GM12891 (cell line): Measurements from ENCODE around the gene TMPRSS13.

Experiments used
- POLR2A ChIP-seq: IDR thresholded peaks from 2 replicates; pipeline ENCODE4 v1.6.1; 2011; ENCODE audit warnings: low read depth, low read length, control low read depth
- POLR2AphosphoS5 ChIP-seq: IDR thresholded peaks from 2 replicates; pipeline ENCODE4 v1.6.1; 2011; ENCODE audit warnings: low read depth, low read length, control low read depth
- TAF1 ChIP-seq: IDR thresholded peaks from 2 replicates; pipeline ENCODE4 v1.6.1; 2011; ENCODE audit warnings: low read depth, low read length, control low read depth

DNA sequence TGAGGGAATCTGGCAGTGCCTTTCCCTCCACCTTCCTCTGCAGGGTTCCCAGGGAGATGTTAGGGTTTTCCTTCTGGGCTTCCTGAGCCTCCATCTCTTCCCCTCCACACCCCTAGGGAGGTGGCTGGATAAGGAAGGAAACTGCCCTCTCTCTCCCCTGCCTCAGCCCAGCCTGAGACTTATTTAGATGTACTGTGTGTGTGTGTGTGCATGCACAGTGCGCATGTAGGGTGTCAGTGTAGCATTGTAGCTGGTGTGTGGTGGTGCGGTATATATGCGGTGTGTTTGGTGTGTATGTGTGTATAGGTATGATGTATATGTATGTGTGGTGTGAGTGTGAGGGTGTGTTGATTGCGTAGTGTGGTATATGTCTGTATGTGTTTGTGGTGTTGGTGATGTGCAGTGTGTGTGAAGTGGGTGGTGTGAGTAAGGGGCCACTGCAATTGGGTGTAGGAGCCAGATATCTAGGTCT lies 54.3 kb downstream of the TMPRSS13 start:
- TF ChIP-seq POLR2AphosphoS5 (no peak), TAF1 (no peak), POLR2A (no peak)
